T-helper 1 cell treated with Interleukin-12 subunit alpha and Interleukin-12 subunit beta and Interleukin-4 antibody, amounts not matched to agents 30 μg/mL and 1 μg/mL, for 36 hours (primary cell): ENCODE results near the gene C1QTNF6.

ENCODE experiments used
- H3K27ac Mint-ChIP-seq: one replicate; pipeline ENCODE4 v1.8.0; 2021; ENCODE audit warnings: mild to moderate bottlenecking, mixed read lengths
- H3K27me3 Mint-ChIP-seq: one replicate; pipeline ENCODE4 v1.8.0; 2021; ENCODE audit warnings: low read depth, mixed read lengths
- H3K36me3 Mint-ChIP-seq: one replicate; pipeline ENCODE4 v1.8.0; 2021; ENCODE audit warnings: low read depth, mixed read lengths
- H3K4me1 Mint-ChIP-seq: one replicate; pipeline ENCODE4 v1.8.0; 2021; ENCODE audit warnings: low read depth, mixed read lengths
- H3K4me3 Mint-ChIP-seq: one replicate; pipeline ENCODE4 v1.8.0; 2021; ENCODE audit warnings: mild to moderate bottlenecking, moderate library complexity, mixed read lengths
- H3K9me3 Mint-ChIP-seq: one replicate; pipeline ENCODE4 v1.8.0; 2021; ENCODE audit warnings: mixed read lengths

Gene C1QTNF6

DNA sequence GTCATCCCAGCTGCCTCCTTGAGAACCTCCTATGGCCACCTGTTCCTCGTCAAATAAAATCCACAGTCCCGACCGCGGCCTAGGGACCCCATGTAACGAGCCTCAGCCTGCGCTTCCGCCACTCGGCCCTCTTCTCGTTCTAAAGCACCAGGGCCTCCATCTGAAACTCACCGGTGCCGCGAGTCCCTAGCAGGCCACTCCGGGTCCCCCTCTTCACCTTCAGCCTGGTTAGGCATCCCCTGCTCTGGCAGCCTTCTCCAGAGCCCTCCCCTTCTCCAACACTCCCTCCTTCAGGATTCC lies 26.6 kb upstream of the C1QTNF6 start:
- H3K36me3 Mint-ChIP-seq, result peaks cover 23% of the 10 kb centered on the region
- H3K9me3 Mint-ChIP-seq, result no peaks in the 10 kb centered on the region
- no peak overlapping the region for H3K4me3 Mint-ChIP-seq
- no peak overlapping the region for H3K27ac Mint-ChIP-seq
- H3K4me1 Mint-ChIP-seq, result peaks cover 25% of the 10 kb centered on the region
- H3K27me3 Mint-ChIP-seq, result no peaks in the 10 kb centered on the region

DNA sequence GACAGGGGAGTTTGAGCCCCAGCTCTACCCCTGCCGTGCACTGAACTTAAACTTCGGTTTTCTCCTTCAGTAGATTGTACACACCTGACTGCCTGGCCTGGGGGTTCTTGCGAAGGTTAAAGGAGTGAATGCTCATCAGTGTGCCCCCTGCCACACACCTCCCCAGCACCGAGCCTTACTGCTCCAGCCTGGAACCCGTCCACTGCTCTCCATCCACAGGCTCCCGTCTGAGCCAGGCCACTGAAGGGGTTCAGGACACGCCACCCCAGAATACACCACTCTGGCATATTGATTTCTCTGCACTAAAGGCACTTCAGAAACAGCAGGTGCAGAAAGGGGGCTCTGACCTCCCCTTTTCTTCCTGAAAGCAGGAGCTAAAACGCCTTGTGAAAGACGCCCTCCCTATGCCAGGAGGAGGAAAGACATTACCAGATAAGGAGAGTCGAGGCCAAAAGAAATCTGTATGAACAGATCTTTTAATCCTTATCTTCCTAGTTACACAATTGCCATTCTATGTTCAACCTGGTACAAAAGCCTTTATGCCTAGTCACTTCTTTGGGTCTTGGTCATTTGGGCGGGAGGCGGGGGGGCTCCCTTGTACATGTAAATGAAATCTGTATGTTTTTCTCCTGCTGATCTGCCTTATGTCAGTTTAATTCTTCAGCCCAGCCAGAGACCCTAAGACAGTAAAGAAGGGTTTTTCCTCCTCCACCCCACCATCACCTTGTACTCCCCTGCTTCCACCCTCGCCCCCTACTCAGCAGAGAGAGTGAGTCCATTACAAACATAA lies 26.1 kb upstream of the C1QTNF6 start:
- no peaks in the 10 kb centered on the region for H3K27me3 Mint-ChIP-seq
- H3K9me3 Mint-ChIP-seq, result no peaks in the 10 kb centered on the region
- peak overlapping the region; percentile 8 for H3K27ac Mint-ChIP-seq
- H3K4me1 Mint-ChIP-seq, result peaks cover 20% of the 10 kb centered on the region
- no peak overlapping the region for H3K4me3 Mint-ChIP-seq
- peaks cover 19% of the 10 kb centered on the region for H3K36me3 Mint-ChIP-seq

DNA sequence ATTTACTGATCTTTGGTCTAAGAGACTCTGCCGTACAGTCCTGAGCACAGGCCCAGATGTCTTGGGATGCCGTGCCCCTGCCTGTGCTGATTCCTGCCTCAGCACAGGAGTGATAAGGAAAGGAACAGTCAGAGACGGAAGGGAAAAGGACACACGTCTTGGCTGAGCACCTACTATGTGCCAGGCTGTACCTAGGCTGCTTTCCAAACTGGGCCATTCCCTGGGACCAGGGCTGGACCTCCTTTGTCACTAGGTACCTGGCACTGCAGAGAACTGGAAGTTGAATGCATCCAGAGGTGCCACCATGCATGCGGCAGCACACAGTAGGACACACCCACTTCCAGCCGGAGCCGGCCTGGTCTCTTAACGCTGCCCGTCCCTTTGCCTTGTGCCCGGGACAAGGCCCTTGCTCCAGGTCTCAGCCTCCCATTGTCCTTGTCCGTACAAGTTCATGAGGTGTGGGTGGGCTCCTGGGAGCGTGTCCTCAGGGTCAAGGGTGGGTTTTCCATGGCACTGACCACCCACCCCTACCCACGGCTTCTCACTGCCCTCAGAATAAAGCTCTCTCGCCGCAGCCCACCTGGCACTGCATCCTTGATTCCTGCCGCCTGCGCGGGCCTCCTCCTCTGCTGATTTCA lies 25.3 kb upstream of the C1QTNF6 start:
- H3K4me1 Mint-ChIP-seq, result peaks cover 15% of the 10 kb centered on the region
- H3K36me3 Mint-ChIP-seq, result peaks cover 14% of the 10 kb centered on the region
- no peaks in the 10 kb centered on the region for H3K27me3 Mint-ChIP-seq
- no peak overlapping the region for H3K27ac Mint-ChIP-seq
- H3K9me3 Mint-ChIP-seq, result no peaks in the 10 kb centered on the region
- no peak overlapping the region for H3K4me3 Mint-ChIP-seq

- Mint-ChIP-seq H3K4me1 (peaks cover 9% of the 10 kb centered on the region), H3K27ac (no peak within 1 kb of the TSS), H3K27me3 (no peaks in the 10 kb centered on the region), H3K4me3 (no peak within 1 kb of the TSS), H3K36me3 (peaks cover 9% of the 10 kb centered on the region), H3K9me3 (no peaks in the 10 kb centered on the region)
These were observed 24.3 kb upstream of the C1QTNF6 start, which contains the start of gene SSTR3 for GRCh38 chr22:37212174-37212906. SSTR3 (minus strand) TSS chr22:37212477; CDS start chr22:37207803, 4,674 bp downstream.

DNA sequence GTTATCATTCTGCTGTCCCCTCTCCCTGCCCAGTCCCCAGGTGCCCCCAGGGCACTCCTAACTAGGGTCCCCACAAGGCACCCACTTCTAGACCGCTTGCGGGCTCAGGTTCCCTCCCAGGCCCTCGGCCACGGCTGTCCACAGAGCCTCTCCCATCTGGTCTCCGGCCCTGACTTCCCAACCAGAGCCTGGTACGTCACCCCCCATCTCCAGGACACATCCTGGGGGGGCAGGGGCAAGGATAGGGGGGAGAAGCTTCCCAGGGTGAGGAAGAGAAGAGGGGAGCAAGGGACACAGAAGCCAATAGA lies 23.8 kb upstream of the C1QTNF6 start:
- Mint-ChIP-seq H3K27me3 (no peaks in the 10 kb centered on the region), H3K27ac (no peak overlapping the region), H3K9me3 (no peaks in the 10 kb centered on the region), H3K4me3 (no peak overlapping the region), H3K36me3 (peaks cover 8% of the 10 kb centered on the region), H3K4me1 (peaks cover 6% of the 10 kb centered on the region)

- Mint-ChIP-seq H3K27ac (no peak overlapping the region), H3K4me3 (no peak overlapping the region)
These were observed 23.2 kb upstream of the C1QTNF6 start for GRCh38 chr22:37211075-37211865.

GRCh38 chr22:37210041-37210803 lies 22.2 kb upstream of the C1QTNF6 start:
- no peak overlapping the region for H3K27ac Mint-ChIP-seq
- H3K4me1 Mint-ChIP-seq, result peaks cover 4% of the 10 kb centered on the region
- H3K4me3 Mint-ChIP-seq, result no peak overlapping the region
- peaks cover 2% of the 10 kb centered on the region for H3K36me3 Mint-ChIP-seq
- no peaks in the 10 kb centered on the region for H3K9me3 Mint-ChIP-seq
- H3K27me3 Mint-ChIP-seq, result no peaks in the 10 kb centered on the region

More at GRCh38 chr22:37211075-37211865, 23.2 kb upstream of the C1QTNF6 start:
- Mint-ChIP-seq H3K9me3 (no peaks in the 10 kb centered on the region), H3K27me3 (no peaks in the 10 kb centered on the region), H3K4me1 (peaks cover 6% of the 10 kb centered on the region), H3K36me3 (peaks cover 6% of the 10 kb centered on the region)

DNA sequence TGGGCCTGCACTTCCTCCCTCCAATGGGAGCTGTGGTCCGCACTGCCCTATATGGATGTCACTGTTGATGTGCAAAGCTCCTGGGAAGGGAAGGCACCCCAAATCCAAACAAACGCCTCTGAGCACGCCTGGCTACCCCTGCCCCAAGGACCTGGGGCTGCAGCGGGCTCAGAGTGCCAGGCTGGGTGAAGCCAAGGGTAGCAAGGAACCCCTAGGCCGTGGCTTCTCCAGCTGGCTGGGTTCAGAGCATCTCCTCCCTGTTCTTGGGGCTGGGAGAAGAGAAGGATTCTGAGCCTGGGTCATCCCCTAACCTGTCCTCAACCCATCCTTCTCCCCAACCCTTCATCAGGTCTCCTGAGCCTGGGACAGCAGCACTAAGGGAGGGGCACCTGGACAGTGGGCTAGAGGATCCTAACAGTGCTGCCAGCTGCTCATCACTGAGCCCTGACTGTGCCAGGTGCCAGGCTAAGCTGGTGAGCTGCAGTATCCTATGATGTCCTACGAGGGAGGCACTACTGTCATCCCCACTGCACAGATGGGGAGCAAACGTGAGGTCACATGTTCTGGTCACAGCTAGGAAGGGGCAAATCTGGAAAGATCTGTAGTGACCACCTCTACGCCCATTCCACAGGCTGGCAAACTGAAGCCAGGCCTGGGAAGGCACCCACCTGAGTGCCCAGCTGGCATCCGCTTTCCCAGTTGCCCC lies 21.2 kb upstream of the C1QTNF6 start:
- Mint-ChIP-seq H3K4me3 (no peak overlapping the region), H3K9me3 (no peaks in the 10 kb centered on the region), H3K36me3 (peaks cover 2% of the 10 kb centered on the region), H3K27ac (no peak overlapping the region), H3K27me3 (no peaks in the 10 kb centered on the region), H3K4me1 (peaks cover 4% of the 10 kb centered on the region)

DNA sequence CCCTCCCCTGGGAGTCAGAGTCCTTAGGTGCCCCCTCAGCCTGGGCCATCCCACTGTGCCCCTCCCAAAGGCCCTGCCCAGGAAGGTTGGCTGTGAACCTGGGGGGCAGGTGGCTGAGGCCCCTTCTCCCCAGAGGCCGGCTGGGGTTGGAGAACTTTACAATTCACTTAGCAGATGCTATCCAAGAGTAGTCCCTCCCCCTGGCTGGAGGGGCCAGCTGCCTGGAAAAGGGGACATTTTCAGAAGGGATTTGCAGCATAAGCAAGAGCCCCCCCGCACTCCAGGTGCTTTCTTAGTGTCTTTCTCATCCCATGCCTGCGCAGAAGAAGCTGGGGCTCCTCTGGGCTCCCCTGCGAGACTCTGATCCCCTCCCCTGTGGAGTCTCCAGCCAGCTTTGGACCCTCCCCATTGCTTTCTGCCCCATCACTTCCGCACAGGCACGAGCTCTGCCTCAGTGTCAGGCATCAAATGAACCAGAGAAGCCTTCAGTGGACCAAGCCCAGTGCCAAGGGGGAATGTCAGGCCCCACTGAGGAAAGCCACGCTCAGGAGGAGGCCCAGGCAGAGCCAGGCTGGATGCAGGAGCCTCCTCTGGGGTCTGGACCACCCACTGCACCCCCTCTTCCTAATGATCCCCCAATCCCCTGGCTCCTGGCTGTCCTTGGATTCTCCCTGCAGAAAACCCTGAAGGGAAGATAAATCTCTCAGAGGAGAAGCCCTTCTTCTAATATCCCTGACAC lies 20.5 kb upstream of the C1QTNF6 start:
- Mint-ChIP-seq H3K36me3 (peaks cover 2% of the 10 kb centered on the region), H3K4me1 (peaks cover 4% of the 10 kb centered on the region), H3K27me3 (no peaks in the 10 kb centered on the region), H3K27ac (no peak overlapping the region), H3K4me3 (no peak overlapping the region), H3K9me3 (no peaks in the 10 kb centered on the region)

DNA sequence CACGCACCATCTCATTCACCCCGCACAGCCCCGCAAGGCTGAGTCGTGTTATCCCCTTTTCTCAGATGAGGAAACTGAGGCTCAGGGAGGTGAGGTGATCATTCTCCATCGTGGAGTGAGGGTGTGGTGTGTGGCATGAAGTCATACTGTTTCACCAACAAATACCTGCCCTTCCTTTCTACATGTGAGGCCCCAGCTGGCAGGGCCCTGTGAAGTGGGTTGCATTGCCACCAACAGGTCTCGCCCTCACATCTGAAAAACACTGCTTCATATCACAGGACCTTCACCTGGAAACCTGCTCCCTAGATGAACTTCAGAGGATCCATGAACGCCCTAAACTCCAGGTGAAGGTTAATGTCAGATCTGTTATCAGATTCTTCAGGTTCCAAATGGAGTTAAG lies 19.9 kb upstream of the C1QTNF6 start:
- H3K36me3 Mint-ChIP-seq, result peaks cover 2% of the 10 kb centered on the region
- no peaks in the 10 kb centered on the region for H3K27me3 Mint-ChIP-seq
- peaks cover 4% of the 10 kb centered on the region for H3K4me1 Mint-ChIP-seq
- no peak overlapping the region for H3K4me3 Mint-ChIP-seq
- H3K9me3 Mint-ChIP-seq, result no peaks in the 10 kb centered on the region
- no peak overlapping the region for H3K27ac Mint-ChIP-seq

- H3K4me3 Mint-ChIP-seq, result no peak overlapping the region
- H3K4me1 Mint-ChIP-seq, result peaks cover 2% of the 10 kb centered on the region
- H3K36me3 Mint-ChIP-seq, result peaks cover 2% of the 10 kb centered on the region
- H3K9me3 Mint-ChIP-seq, result no peaks in the 10 kb centered on the region
- H3K27me3 Mint-ChIP-seq, result no peaks in the 10 kb centered on the region
- H3K27ac Mint-ChIP-seq, result no peak overlapping the region
These were observed 19.1 kb upstream of the C1QTNF6 start for GRCh38 chr22:37206841-37207821.

- Mint-ChIP-seq H3K9me3 (no peaks in the 10 kb centered on the region), H3K27me3 (no peaks in the 10 kb centered on the region), H3K36me3 (peaks cover 2% of the 10 kb centered on the region), H3K4me1 (peaks cover 5% of the 10 kb centered on the region), H3K27ac (no peak overlapping the region), H3K4me3 (no peak overlapping the region)
These were observed 18.2 kb upstream of the C1QTNF6 start for GRCh38 chr22:37206118-37206840.
